H1 (cell line): Measurements from ENCODE around the gene KLRD1. TPM values are rescaled to one million over a fixed set of nuclear protein-coding genes. Genes with fewer than 3 reads are reported as not detected.

Source experiments
- ASH2L ChIP-seq: fragments of 200-600, 300-600 bp; sonication (generic); IDR thresholded peaks from one replicate; pipeline ENCODE4 v1.7.1; 2017; ENCODE audit warnings: low read length
- BACH1 ChIP-seq: IDR thresholded peaks from 2 replicates; pipeline ENCODE4 v1.6.1; 2012; ENCODE audit warnings: low read length, improper control_type of control experiment
- CBX8 ChIP-seq: fragments of 300-800, 300-1000 bp; sonication (generic); IDR thresholded peaks from 2 replicates; pipeline ENCODE4 v1.7.1; 2016; ENCODE audit warnings: low read depth, low read length, borderline replicate concordance
- CTCF ChIP-seq, 3 experiments: IDR thresholded peaks; 1 replicate in 2 of 3; 2 replicates in 1 of 3; pipeline versions ENCODE4 v1.5.1 to v1.6.1; 2011; ENCODE audit warnings: low read length in 3 of 3, mild to moderate bottlenecking in 3 of 3, inconsistent platforms in 2 of 3, low read depth in 1 of 3, moderate library complexity in 1 of 3; ENCODE audit not compliant: insufficient read depth in 1 of 3; ENCODE audit errors: control extremely low read depth in 1 of 3
- EP300 ChIP-seq, 2 experiments: IDR thresholded peaks; 1 replicate in 1 of 2; 2 replicates in 1 of 2; pipeline ENCODE4 v1.6.1; 2011 to 2012; ENCODE audit warnings: low read depth in 2 of 2, low read length in 2 of 2, mild to moderate bottlenecking in 2 of 2, borderline replicate concordance in 1 of 2, inconsistent platforms in 1 of 2, moderate library complexity in 1 of 2
- FOSL1 ChIP-seq: IDR thresholded peaks from 2 replicates; pipeline ENCODE4 v1.6.1; 2011; ENCODE audit warnings: mild to moderate bottlenecking, low read depth, low read length, moderate library complexity; ENCODE audit not compliant: insufficient read depth
- HDAC6 ChIP-seq: IDR thresholded peaks from one replicate; pipeline ENCODE4 v1.7.1; 2012; ENCODE audit warnings: low read depth, mild to moderate bottlenecking, inconsistent platforms, low read length, moderate library complexity
- JUN ChIP-seq: IDR thresholded peaks from 2 replicates; pipeline ENCODE4 v1.6.1; 2011; ENCODE audit warnings: low read depth, mild to moderate bottlenecking, improper control_type of control experiment, low read length
- NANOG ChIP-seq: IDR thresholded peaks from 2 replicates; pipeline ENCODE4 v1.6.1; 2011; ENCODE audit warnings: low read length, low read depth, mild to moderate bottlenecking, inconsistent platforms; ENCODE audit not compliant: insufficient read depth, poor library complexity, severe bottlenecking
- RNF2 ChIP-seq: fragments of 200-900, 300-1000 bp; sonication (generic); IDR thresholded peaks from 2 replicates; pipeline ENCODE4 v1.7.1; 2016; ENCODE audit warnings: borderline replicate concordance, low read depth, mild to moderate bottlenecking, antibody characterized with exemption, low read length; ENCODE audit not compliant: poor library complexity, severe bottlenecking; ENCODE audit errors: missing control alignments
- RXRA ChIP-seq: IDR thresholded peaks from 2 replicates; pipeline ENCODE4 v1.6.1; 2011; ENCODE audit warnings: low read depth, mild to moderate bottlenecking, low read length, moderate library complexity; ENCODE audit not compliant: insufficient read depth
- SP1 ChIP-seq: IDR thresholded peaks from 2 replicates; pipeline ENCODE4 v1.6.1; 2011; ENCODE audit warnings: low read depth, low read length
- SP4 ChIP-seq: IDR thresholded peaks from 2 replicates; pipeline ENCODE4 v1.6.1; 2012; ENCODE audit warnings: low read length, inconsistent platforms
- TBP ChIP-seq: IDR thresholded peaks from 2 replicates; pipeline ENCODE4 v1.6.1; 2011; ENCODE audit warnings: low read depth, low read length, improper control_type of control experiment
- YY1 ChIP-seq: IDR thresholded peaks from 2 replicates; pipeline ENCODE4 v1.6.1; 2011; ENCODE audit warnings: low read depth, mild to moderate bottlenecking, low read length
- polyA plus RNA-seq, 7 experiments: library from polyadenylated mRNA; depleted of rRNA in 3 of 7; stranded (reverse) in 5 of 7; unstranded in 2 of 7; fragments of >200 nt in 5 of 7; fragments of 200-250 nt in 2 of 7; gene quantifications; 1 replicate in 5 of 7; 2 replicates in 1 of 7; 4 replicates in 1 of 7; pipeline versions ENCODE4 v1.2.1 to v1.2.3, GENCODE V29; 2011 to 2013; ENCODE audit warnings: missing spikeins in 2 of 7, mixed read lengths in 2 of 7
- total RNA-seq: library from RNA; stranded (reverse); fragmentation: NEBNext Ultra II Directional; extraction: Animal tissue kit (Norgen Biotek cat#: 25700); gene quantifications from 2 replicates; pipeline ENCODE4 v1.2.1, GENCODE V29; 2021
- TF ChIP-seq, protein P1 (sequence below): IDR thresholded peaks from 2 replicates; pipeline ENCODE4 v1.6.1; 2012; ENCODE audit warnings: low read length, inconsistent platforms

KLRD1 gene
- total and polyA plus RNA-seq, 2 of the 8 experiments (the other 6 are each of a cell fraction or from before 2014, with no cell fraction given): under 0.01 to 0.06 TPM

DNA sequence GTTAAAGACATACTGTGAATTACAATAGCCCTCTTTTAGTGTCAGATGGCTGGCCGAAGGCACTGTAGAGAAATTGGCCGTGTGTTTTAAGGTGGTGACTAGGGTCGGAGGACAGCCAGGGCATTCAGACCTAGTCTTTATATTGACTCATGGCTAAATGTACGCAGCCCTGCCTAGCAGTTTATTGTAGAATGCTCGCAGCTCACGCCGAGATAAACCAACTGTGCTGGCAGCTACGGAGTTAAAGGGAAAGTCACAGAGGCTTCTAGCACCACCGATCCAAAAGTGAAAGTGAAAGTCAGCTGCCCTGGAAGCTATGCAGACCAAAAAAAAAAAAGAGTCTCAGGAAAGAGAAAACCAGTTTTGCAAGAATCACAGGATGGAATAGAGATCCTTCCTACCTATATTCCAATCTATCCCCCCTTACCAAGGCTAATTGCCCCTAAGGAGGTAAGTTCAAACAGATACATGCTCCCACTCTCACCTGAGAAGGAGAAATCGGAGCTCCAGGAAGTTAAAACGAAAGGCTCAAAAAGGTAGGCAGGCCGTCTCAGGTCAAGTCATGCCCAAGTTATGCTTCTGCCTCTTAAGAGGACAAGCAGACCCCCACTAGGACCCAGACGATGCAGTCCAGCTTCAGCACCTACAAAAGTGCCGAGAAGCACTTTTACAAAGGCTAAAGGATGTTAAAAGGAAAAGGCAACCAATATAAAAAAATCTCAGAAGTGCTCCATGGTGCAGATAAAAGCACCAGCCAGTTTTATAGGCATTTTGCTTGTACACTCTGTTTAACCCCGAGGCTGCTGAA lies 57.3 kb downstream of the KLRD1 start (continued):
- TF ChIP-seq, protein P1, sequence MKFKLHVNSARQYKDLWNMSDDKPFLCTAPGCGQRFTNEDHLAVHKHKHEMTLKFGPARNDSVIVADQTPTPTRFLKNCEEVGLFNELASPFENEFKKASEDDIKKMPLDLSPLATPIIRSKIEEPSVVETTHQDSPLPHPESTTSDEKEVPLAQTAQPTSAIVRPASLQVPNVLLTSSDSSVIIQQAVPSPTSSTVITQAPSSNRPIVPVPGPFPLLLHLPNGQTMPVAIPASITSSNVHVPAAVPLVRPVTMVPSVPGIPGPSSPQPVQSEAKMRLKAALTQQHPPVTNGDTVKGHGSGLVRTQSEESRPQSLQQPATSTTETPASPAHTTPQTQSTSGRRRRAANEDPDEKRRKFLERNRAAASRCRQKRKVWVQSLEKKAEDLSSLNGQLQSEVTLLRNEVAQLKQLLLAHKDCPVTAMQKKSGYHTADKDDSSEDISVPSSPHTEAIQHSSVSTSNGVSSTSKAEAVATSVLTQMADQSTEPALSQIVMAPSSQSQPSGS: 0 out of 2 replicates have a peak, but pooled peaks have one; percentile 22
- TF ChIP-seq JUN (no peak), SP1 (peak; percentile 64; the same call in 1 of the 2 replicates), ASH2L (peak; percentile 95), FOSL1 (peak; percentile 83; the same call in 1 of the 2 replicates), EP300 (IDR thresholded peaks at IDR 0.05; ENCODE audit: borderline replicate concordance in 1 of 2, low read depth in 2 of 2, low read length in 2 of 2) (no peak), CTCF (IDR thresholded peaks at IDR 0.05; ENCODE audit: control extremely low read depth in 1 of 3, insufficient read depth in 1 of 3, low read depth in 1 of 3, low read length in 3 of 3) (no peak), HDAC6 (no peak), RNF2 (no peak), YY1 (no peak), RXRA (no peak), TBP (no peak), NANOG (no peak), SP4 (no peak), BACH1 (no peak), CBX8 (no peak)
